Kidney (tissue), 14 donors: ENCODE measurements around the gene PTPN1. TPM values are rescaled to one million over a fixed set of nuclear protein-coding genes. Genes with fewer than 3 reads are reported as not detected.
A peak's percentile ranks its signal among the peaks of the same experiment; 100 is the strongest.

Source experiments
- DNase-seq, 5 donors: peaks; one replicate each; pipeline ENCODE4 v3.0.0-alpha.2; 2013 to 2020
- FAIRE-seq: peaks from 2 replicates; lab custom pipeline; 2012; peaks lifted over from hg19 to GRCh38; lab: Jason Lieb, UNC
- H3K27ac ChIP-seq, 2 donors: one replicate each; pipeline ENCODE4 v1.7.0; 2013; ENCODE audit warnings: low read depth in 2 of 2, low read length in 2 of 2, inconsistent platforms in 1 of 2
- H3K27me3 ChIP-seq: one replicate; pipeline ENCODE4 v1.7.1; 2013; ENCODE audit warnings: low read length, inconsistent platforms; ENCODE audit not compliant: control insufficient read depth, insufficient read depth
- H3K36me3 ChIP-seq, 3 donors: one replicate each; pipeline versions ENCODE4 v1.7.0 to v1.7.1; 2013; ENCODE audit warnings: low read length in 3 of 3, control low read depth in 1 of 3, inconsistent platforms in 1 of 3; ENCODE audit not compliant: insufficient read depth in 3 of 3, control insufficient read depth in 2 of 3
- H3K4me1 ChIP-seq, 3 donors: one replicate each; pipeline versions ENCODE4 v1.7.0 to v1.7.1; 2013; ENCODE audit warnings: low read length in 3 of 3, inconsistent platforms in 1 of 3, low read depth in 1 of 3; ENCODE audit not compliant: control insufficient read depth in 2 of 3, insufficient read depth in 2 of 3
- H3K4me3 ChIP-seq, 3 donors: one replicate each; pipeline versions ENCODE4 v1.7.0 to v1.8.1; 2013; ENCODE audit warnings: low read length in 3 of 3, control low read depth in 1 of 3, inconsistent platforms in 1 of 3
- H3K9ac ChIP-seq, 3 donors: one replicate each; pipeline versions ENCODE4 v1.7.0 to v1.7.1; 2013; ENCODE audit warnings: low read length in 3 of 3, control low read depth in 1 of 3, inconsistent platforms in 1 of 3
- H3K9me3 ChIP-seq, 3 donors: one replicate each; pipeline versions ENCODE4 v1.7.0 to v1.7.1; 2013; ENCODE audit warnings: low read length in 3 of 3, control low read depth in 1 of 3, inconsistent platforms in 1 of 3; ENCODE audit not compliant: control insufficient read depth in 2 of 3, insufficient read depth in 1 of 3
- intact Hi-C: fragments of 100-400 bp; cut with DNase I; formaldehyde crosslinking; loops from one replicate; pipeline ENCODE4 v1.11.1; 2022
- polyA plus RNA-seq: library from polyadenylated mRNA; stranded (reverse); fragments of 350-450 nt; fragmentation: Illumina TruSeq; extraction: RNeasy Lipid Tissue Mini Kit (QIAGEN cat#74804); gene quantifications from one replicate; pipeline ENCODE4 v1.2.3, GENCODE V29; 2014; ENCODE audit warnings: low read depth, low replicate concordance; ENCODE audit not compliant: insufficient read depth
- total RNA-seq: library from RNA; stranded (reverse); fragmentation: NEBNext Ultra II Directional; extraction: Animal tissue kit (Norgen Biotek cat#: 25700); gene quantifications from one replicate; pipeline ENCODE4 v1.2.1, GENCODE V29; 2021
- TF ChIP-seq, protein P1 (sequence below): IDR thresholded peaks from 3 replicates; pipeline ENCODE4 v1.5.1; 2012; ENCODE audit warnings: mild to moderate bottlenecking, moderate library complexity, borderline replicate concordance; ENCODE audit not compliant: insufficient read depth; ENCODE audit errors: extremely low read depth
- donor health status: control.
- donor health status: control.
- donor health status: control.
- donor health status: control.
- donor health status: control.
- donor health status: DM: yes; HTN: yes; CAD: no.
- donor health status: Normal renal cell carcinoma (clear cell type).

Gene PTPN1
- total and polyA plus RNA-seq, 2 donors from 2014 or later: 29.6 to 80.4 TPM

- peak overlapping the region in 2 of 3 donors; percentile 8 to 20 for H3K4me3 ChIP-seq
- TF ChIP-seq, protein P1, sequence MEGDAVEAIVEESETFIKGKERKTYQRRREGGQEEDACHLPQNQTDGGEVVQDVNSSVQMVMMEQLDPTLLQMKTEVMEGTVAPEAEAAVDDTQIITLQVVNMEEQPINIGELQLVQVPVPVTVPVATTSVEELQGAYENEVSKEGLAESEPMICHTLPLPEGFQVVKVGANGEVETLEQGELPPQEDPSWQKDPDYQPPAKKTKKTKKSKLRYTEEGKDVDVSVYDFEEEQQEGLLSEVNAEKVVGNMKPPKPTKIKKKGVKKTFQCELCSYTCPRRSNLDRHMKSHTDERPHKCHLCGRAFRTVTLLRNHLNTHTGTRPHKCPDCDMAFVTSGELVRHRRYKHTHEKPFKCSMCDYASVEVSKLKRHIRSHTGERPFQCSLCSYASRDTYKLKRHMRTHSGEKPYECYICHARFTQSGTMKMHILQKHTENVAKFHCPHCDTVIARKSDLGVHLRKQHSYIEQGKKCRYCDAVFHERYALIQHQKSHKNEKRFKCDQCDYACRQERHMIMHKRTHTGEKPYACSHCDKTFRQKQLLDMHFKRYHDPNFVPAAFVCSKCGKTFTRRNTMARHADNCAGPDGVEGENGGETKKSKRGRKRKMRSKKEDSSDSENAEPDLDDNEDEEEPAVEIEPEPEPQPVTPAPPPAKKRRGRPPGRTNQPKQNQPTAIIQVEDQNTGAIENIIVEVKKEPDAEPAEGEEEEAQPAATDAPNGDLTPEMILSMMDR: no peak
- intact Hi-C loops: no loop called here
- no peaks in the 10 kb centered on the region for H3K9me3 ChIP-seq
- H3K36me3 ChIP-seq: no peaks in the 10 kb centered on the region
- H3K27ac ChIP-seq: peak overlapping the region; percentile 82 to 83
- FAIRE-seq (peak; percentile 57), DNase-seq (peak in 2 of 5 donors; percentile 17 to 51)
- H3K4me1 ChIP-seq: peaks cover 0 to 23% (median 22%) of the 10 kb centered on the region in 3 donors
- peak overlapping the region in 1 of 3 donors; percentile 53 for H3K9ac ChIP-seq
- no peaks in the 10 kb centered on the region for H3K27me3 ChIP-seq
Observed at GRCh38 chr20:50540620-50541605, 30.7 kb downstream of the PTPN1 start.

DNA sequence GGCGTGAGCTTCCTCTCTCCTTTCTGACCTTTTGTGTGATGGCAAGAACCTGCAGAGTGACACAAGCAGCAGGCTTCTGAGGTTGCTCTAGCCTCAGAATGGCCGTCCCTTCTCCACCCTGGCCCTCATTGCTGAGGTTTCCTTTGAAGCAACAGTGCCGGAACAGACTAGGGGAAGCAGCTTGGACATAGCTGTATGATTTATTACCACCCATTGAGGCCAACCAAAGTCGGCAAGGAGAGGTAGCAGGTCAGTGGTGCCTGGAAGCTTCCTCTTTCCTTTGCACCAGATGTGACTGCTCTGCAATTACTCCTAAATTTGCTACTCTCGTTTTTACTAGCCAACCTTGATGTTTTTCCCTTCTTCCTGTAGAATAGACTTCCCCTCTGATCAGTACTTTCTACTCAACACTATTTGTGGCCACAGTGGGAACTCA is 31.4 kb downstream of the PTPN1 start:
- Histone ChIP-seq H3K9ac (no peak overlapping the region), H3K27ac (peak overlapping the region; percentile 82 to 83), H3K4me1 (peaks cover 0 to 23% (median 22%) of the 10 kb centered on the region in 3 donors), H3K27me3 (no peaks in the 10 kb centered on the region), H3K4me3 (no peak overlapping the region), H3K9me3 (no peaks in the 10 kb centered on the region), H3K36me3 (no peaks in the 10 kb centered on the region)
- peak in 2 of 5 donors; percentile 21 to 44 for DNase-seq
- TF ChIP-seq, protein P1: no peak
- intact Hi-C loops: no loop called here
- no peak for FAIRE-seq

DNA sequence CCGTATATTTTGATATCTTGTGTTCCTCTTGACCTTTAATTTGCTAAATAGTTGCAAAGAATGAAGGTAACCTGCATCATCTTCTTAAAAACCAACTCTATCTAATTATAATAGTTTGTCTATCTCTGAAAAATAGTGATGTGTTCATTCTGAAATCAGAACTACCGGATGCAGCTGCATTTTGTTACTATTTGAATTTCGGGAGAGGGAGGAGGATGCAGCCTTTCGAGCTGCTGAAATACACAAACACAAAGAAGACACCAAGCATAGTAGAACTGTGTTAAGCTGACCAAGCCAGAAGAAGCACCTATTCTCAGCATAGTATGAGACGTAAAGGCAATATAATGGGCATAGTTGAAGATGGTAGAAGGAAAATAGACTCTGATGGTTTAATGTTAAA is 33.1 kb downstream of the PTPN1 start:
- H3K36me3 ChIP-seq: no peaks in the 10 kb centered on the region
- DNase-seq (peak in 1 of 5 donors; percentile 49), FAIRE-seq (no peak)
- intact Hi-C loops: no loop called here
- H3K27ac ChIP-seq: no peak overlapping the region
- peaks cover 0 to 22% (median 20%) of the 10 kb centered on the region in 3 donors for H3K4me1 ChIP-seq
- no peaks in the 10 kb centered on the region for H3K9me3 ChIP-seq
- H3K9ac ChIP-seq: no peak overlapping the region
- H3K27me3 ChIP-seq: no peaks in the 10 kb centered on the region
- TF ChIP-seq, protein P1: no peak
- no peak overlapping the region for H3K4me3 ChIP-seq
